NCI-H146 treated with DMSO at 0.1 percent for 48 hours (cell line): ENCODE results near the gene RHOD.

Source experiments
- DNase-seq: peaks from one replicate; lab custom pipeline; 2025; ENCODE audit not compliant: unreplicated experiment; lab: John Stamatoyannopoulos, UW

The RHOD gene

GRCh38 chr11:67058506-67058905 lies 1.9 kb downstream of the RHOD start:
- DNase-seq, result no peak

- no peak for DNase-seq
Measured at GRCh38 chr11:67059671-67060070, 3.0 kb downstream of the RHOD start.

- no peak for DNase-seq
Measured at GRCh38 chr11:67060111-67060522, 3.5 kb downstream of the RHOD start.

GRCh38 chr11:67062526-67063373 lies 6.1 kb downstream of the RHOD start:
- no peak for DNase-seq

GRCh38 chr11:67066333-67066709 lies 9.7 kb downstream of the RHOD start:
- no peak for DNase-seq

- no peak for DNase-seq
Measured at GRCh38 chr11:67071420-67072284, 15.0 kb downstream of the RHOD start.

GRCh38 chr11:67072295-67072694 lies 15.6 kb downstream of the RHOD start:
- no peak for DNase-seq

- peak; percentile 27 for DNase-seq
Measured at GRCh38 chr11:67073908-67074307, 17.3 kb downstream of the RHOD start.

GRCh38 chr11:67076202-67076601 lies 19.6 kb downstream of the RHOD start:
- no peak for DNase-seq

GRCh38 chr11:67079065-67079705 lies 22.5 kb downstream of the RHOD start:
- no peak for DNase-seq

GRCh38 chr11:67082071-67082791 lies 25.6 kb downstream of the RHOD start:
- DNase-seq, result no peak

- no peak for DNase-seq
Measured at GRCh38 chr11:67083786-67084366, 27.2 kb downstream of the RHOD start.

GRCh38 chr11:67085617-67086016 lies 29.0 kb downstream of the RHOD start:
- no peak for DNase-seq

- DNase-seq, result no peak
Measured at GRCh38 chr11:67090717-67091116, 34.1 kb downstream of the RHOD start.

- no peak for DNase-seq
Measured at GRCh38 chr11:67095214-67095507, 38.5 kb downstream of the RHOD start.

- no peak for DNase-seq
Measured at GRCh38 chr11:67098799-67099429, 42.3 kb downstream of the RHOD start.

- no peak for DNase-seq
Measured at GRCh38 chr11:67099831-67100324, 43.2 kb downstream of the RHOD start.

- DNase-seq, result no peak
Measured at GRCh38 chr11:67102664-67103063, 46.0 kb downstream of the RHOD start.

GRCh38 chr11:67105964-67106363 lies 49.3 kb downstream of the RHOD start:
- no peak for DNase-seq

GRCh38 chr11:67111261-67111660 lies 54.6 kb downstream of the RHOD start:
- no peak for DNase-seq
